ENCODE data around the gene CRABP2.

CRABP2 gene

GRCh38 chr1:156682166-156682890, 23.1 kb downstream of the CRABP2 start:
- TF ChIP-seq MYC (IDR thresholded peaks at IDR 0.05; ENCODE audit: low read depth, low read length) (no peak), CTCF (IDR thresholded peaks at IDR 0.05; ENCODE audit: low read depth, low read length) (no peak), POLR2A (IDR thresholded peaks at IDR 0.05; ENCODE audit: extremely low read depth, insufficient read length) (no peak), MAX (IDR thresholded peaks at IDR 0.05; ENCODE audit: low read depth, low read length) (no peak)
- no peak overlapping the region for H3K4me3 ChIP-seq (ENCODE audit: low read depth, low read length)
- no peak for DNase-seq (ENCODE audit: low read depth)

DNA sequence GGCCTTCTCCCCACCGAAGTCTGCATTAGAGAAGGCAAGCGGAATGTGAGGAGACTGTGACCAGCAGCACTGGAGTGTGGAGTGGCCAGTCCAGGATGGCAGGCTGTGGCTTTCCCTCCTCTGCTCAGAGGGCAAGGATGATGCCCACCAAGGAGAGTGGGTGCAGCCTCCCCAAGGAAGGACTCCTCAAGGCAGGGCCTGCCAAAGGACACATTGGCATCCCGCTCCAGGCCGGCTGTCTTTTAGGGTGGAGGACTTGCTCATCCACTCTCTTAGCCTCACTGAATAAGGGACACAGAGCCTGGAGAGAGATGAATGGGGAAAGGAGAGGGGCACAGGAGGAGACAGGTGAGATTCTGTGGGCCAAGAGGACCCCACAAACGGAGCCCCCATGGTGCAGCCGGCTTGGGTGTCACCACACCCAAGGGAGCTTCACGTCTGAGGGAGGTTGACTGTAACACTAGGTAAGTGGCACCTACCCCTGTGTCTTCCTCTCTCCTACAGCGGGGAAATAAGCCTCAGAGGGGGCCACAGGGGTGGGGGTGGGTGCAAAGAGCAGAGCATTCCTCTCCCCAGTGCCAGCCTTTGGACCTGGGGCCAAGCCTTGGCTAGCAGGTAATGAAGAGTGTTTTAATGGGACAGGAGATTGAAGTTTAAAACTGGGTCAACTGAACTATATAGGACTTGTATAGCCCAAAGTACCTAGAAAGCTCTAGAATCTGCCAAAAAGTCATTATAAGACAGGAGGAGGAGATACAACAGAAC, 24.0 kb downstream of the CRABP2 start:
- DNase-seq (ENCODE audit: low read depth) = no peak
- TF ChIP-seq CTCF (IDR thresholded peaks at IDR 0.05; ENCODE audit: low read depth, low read length) (no peak), POLR2A (IDR thresholded peaks at IDR 0.05; ENCODE audit: extremely low read depth, insufficient read length) (no peak), MAX (IDR thresholded peaks at IDR 0.05; ENCODE audit: low read depth, low read length) (no peak), MYC (IDR thresholded peaks at IDR 0.05; ENCODE audit: low read depth, low read length) (no peak)
- no peak overlapping the region for H3K4me3 ChIP-seq (ENCODE audit: low read depth, low read length)

DNA sequence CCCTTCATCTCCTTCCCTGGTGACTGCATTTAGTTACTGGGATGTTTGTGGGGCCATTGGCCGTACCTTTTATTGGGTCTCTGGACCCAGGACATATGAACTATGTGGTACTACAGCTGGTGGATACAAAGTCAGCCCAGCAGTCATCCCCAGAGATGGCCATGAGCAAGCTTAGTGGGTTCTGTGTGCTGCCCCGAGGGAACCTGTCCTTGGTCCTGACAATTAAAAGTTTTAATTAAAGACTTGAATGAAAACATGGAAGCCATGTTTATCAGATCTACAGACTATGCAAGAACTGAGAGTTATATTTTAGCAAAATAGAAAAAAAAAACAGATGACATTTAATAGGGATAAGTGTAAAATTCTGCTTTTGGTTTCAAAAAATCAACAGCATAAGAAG, 25.3 kb downstream of the CRABP2 start:
- no peak for TF ChIP-seq MYC (IDR thresholded peaks at IDR 0.05; ENCODE audit: low read depth, low read length)
- TF ChIP-seq MAX (IDR thresholded peaks at IDR 0.05; ENCODE audit: low read depth, low read length) = no peak
- no peak for DNase-seq (ENCODE audit: low read depth)
- no peak overlapping the region for H3K4me3 ChIP-seq (ENCODE audit: low read depth, low read length)

- no peak overlapping the region for H3K4me3 ChIP-seq (ENCODE audit: low read depth, low read length)
- peak; percentile 68 for DNase-seq (ENCODE audit: low read depth)
- TF ChIP-seq POLR2A (IDR thresholded peaks at IDR 0.05; ENCODE audit: extremely low read depth, insufficient read length) = no peak
- TF ChIP-seq CTCF (IDR thresholded peaks at IDR 0.05; ENCODE audit: low read depth, low read length) = peak; percentile 80
- TF ChIP-seq MYC (IDR thresholded peaks at IDR 0.05; ENCODE audit: low read depth, low read length) = no peak
These were observed 27.5 kb downstream of the CRABP2 start for GRCh38 chr1:156677616-156678596.

GRCh38 chr1:156676820-156677615, 28.4 kb downstream of the CRABP2 start, which contains the start of gene NES:
NES (minus strand) TSS chr1:156677407; CDS start chr1:156677264, 143 bp downstream.
- DNase-seq (ENCODE audit: low read depth) = no peak
- TF ChIP-seq CTCF (IDR thresholded peaks at IDR 0.05; ENCODE audit: low read depth, low read length) (no peak), MYC (IDR thresholded peaks at IDR 0.05; ENCODE audit: low read depth, low read length) (no peak), POLR2A (IDR thresholded peaks at IDR 0.05; ENCODE audit: extremely low read depth, insufficient read length) (no peak), MAX (IDR thresholded peaks at IDR 0.05; ENCODE audit: low read depth, low read length) (no peak)
- no peak within 1 kb of the TSS for H3K4me3 ChIP-seq (ENCODE audit: low read depth, low read length)
